ENCODE results near the gene POU6F2.

POU6F2 gene

GRCh38 chr7:39198556-39198955 lies 220.8 kb downstream of the POU6F2 start:
- DNase-seq: no peak

GRCh38 chr7:39199006-39199405 lies 221.3 kb downstream of the POU6F2 start:
- no peak for DNase-seq

GRCh38 chr7:39199951-39200350 lies 222.2 kb downstream of the POU6F2 start:
- DNase-seq: no peak

GRCh38 chr7:39202041-39202440 lies 224.3 kb downstream of the POU6F2 start:
- no peak for DNase-seq

GRCh38 chr7:39210362-39210761 lies 232.7 kb downstream of the POU6F2 start:
- no peak for DNase-seq

GRCh38 chr7:39211581-39211980 lies 233.9 kb downstream of the POU6F2 start:
- DNase-seq: no peak

- DNase-seq: no peak
These were observed 235.2 kb downstream of the POU6F2 start for GRCh38 chr7:39212876-39213275.

GRCh38 chr7:39217783-39218182 lies 240.1 kb downstream of the POU6F2 start:
- DNase-seq: no peak

GRCh38 chr7:39219869-39220268 lies 242.2 kb downstream of the POU6F2 start:
- DNase-seq: no peak

GRCh38 chr7:39221901-39222300 lies 244.2 kb downstream of the POU6F2 start:
- DNase-seq: no peak

GRCh38 chr7:39228946-39229345 lies 251.2 kb downstream of the POU6F2 start:
- no peak for DNase-seq

GRCh38 chr7:39233851-39234529 lies 256.3 kb downstream of the POU6F2 start:
- no peak for DNase-seq

GRCh38 chr7:39238234-39238869 lies 260.6 kb downstream of the POU6F2 start:
- DNase-seq: no peak

- no peak for DNase-seq
These were observed 263.2 kb downstream of the POU6F2 start for GRCh38 chr7:39240864-39241263.

GRCh38 chr7:39247576-39247975 lies 269.9 kb downstream of the POU6F2 start:
- no peak for DNase-seq

GRCh38 chr7:39248041-39248691 lies 270.5 kb downstream of the POU6F2 start:
- DNase-seq: no peak

- no peak for DNase-seq
These were observed 271.0 kb downstream of the POU6F2 start for GRCh38 chr7:39248692-39249090.

- no peak for DNase-seq
These were observed 272.0 kb downstream of the POU6F2 start for GRCh38 chr7:39249635-39250152.

- DNase-seq: no peak
These were observed 275.2 kb downstream of the POU6F2 start for GRCh38 chr7:39252916-39253315.

GRCh38 chr7:39259391-39260003 lies 281.8 kb downstream of the POU6F2 start:
- no peak for DNase-seq

- no peak for DNase-seq
These were observed 282.7 kb downstream of the POU6F2 start for GRCh38 chr7:39260279-39260844.

- no peak for DNase-seq
These were observed 284.1 kb downstream of the POU6F2 start for GRCh38 chr7:39261771-39262170.
